Right lobe of liver (tissue), 4 donors: ENCODE measurements around the gene CALU.

Experiments
- POLR2A ChIP-seq: fragments of 450-650 bp; IDR thresholded peaks from one replicate; pipeline ENCODE4 v1.6.1; 2017; ENCODE audit warnings: antibody characterized with exemption, mild to moderate bottlenecking
- TF ChIP-seq, protein P1 (sequence below), 4 donors: fragments of 200-600 bp in 3 of 4; fragments of 450-650 bp in 1 of 4; IDR thresholded peaks; one replicate each; pipeline versions ENCODE4 v1.5.1 to v1.8.0; 2016 to 2022; ENCODE audit warnings: antibody characterized with exemption in 4 of 4, mild to moderate bottlenecking in 2 of 4
- donor health status: DM: no; HTN: no; CAD: no.
- donor health status: DM: no; HTN: no; CAD: no.
- donor health status: DM: no; HTN: yes; CAD: no.

DNA sequence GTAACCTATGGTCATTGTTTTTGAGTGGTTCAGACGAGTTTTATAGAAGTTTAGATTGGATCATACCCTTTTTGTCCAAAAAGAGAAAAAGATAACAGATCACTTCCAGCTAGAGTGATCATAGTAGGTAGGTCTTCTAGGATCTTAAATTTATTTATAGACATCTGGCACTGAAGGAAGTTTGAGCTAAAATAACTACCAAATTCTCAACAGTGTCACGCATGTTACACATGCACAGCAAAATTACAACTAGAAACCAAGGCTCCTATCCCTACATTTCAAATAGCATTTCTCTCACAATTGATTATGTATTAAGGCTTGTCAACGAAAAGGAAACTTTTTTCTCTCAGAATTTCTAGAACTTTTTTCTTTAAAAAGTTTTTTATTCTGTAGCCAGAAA, 2.3 kb downstream of the CALU start:
- TF ChIP-seq, protein P1, sequence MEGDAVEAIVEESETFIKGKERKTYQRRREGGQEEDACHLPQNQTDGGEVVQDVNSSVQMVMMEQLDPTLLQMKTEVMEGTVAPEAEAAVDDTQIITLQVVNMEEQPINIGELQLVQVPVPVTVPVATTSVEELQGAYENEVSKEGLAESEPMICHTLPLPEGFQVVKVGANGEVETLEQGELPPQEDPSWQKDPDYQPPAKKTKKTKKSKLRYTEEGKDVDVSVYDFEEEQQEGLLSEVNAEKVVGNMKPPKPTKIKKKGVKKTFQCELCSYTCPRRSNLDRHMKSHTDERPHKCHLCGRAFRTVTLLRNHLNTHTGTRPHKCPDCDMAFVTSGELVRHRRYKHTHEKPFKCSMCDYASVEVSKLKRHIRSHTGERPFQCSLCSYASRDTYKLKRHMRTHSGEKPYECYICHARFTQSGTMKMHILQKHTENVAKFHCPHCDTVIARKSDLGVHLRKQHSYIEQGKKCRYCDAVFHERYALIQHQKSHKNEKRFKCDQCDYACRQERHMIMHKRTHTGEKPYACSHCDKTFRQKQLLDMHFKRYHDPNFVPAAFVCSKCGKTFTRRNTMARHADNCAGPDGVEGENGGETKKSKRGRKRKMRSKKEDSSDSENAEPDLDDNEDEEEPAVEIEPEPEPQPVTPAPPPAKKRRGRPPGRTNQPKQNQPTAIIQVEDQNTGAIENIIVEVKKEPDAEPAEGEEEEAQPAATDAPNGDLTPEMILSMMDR (IDR thresholded peaks at IDR 0.05): no peak
- TF ChIP-seq POLR2A: no peak
